OCI-LY7 (cell line): ENCODE results near the gene MIEN1. TPM values are rescaled to one million over a fixed set of nuclear protein-coding genes. Genes with fewer than 3 reads are reported as not detected.

Source experiments
- BruUV-seq: library from RNA; stranded (reverse); fragments of 400-500 nt; replicated peaks from 2 replicates; lab custom pipeline; 2021; lab: Mats Ljungman, UMichigan
- CTCF ChIA-PET: fragments of 300-600 bp; sonication (Branson Sonifier 250); formaldehyde crosslinking; loops from one replicate; lab custom pipeline; 2022; ENCODE audit warnings: antibody characterized with exemption; ENCODE audit not compliant: unreplicated experiment; lab: Charles Lee
- POLR2A ChIA-PET: fragments of 300-600 bp; sonication (Branson Sonifier 250); formaldehyde crosslinking; loops from one replicate; lab custom pipeline; 2022; ENCODE audit warnings: antibody characterized with exemption; lab: Charles Lee
- DNase-seq: peaks from one replicate; pipeline ENCODE4 v3.0.0-alpha.2; 2015; ENCODE audit warnings: low spot score
- H2AFZ ChIP-seq: fragments of 200-600 bp; sonication (generic), shearing (Covaris generic); 2 replicates; pipeline ENCODE4 v1.6.1; 2014; ENCODE audit warnings: mild to moderate bottlenecking, antibody characterized with exemption, low read length, moderate library complexity
- H3K27ac ChIP-seq: fragments of 200-600 bp; sonication (generic); 2 replicates; pipeline ENCODE4 v1.5.1; 2014; ENCODE audit warnings: mixed run types, low read depth, mild to moderate bottlenecking, moderate library complexity, low read length, inconsistent platforms; ENCODE audit not compliant: poor library complexity, severe bottlenecking
- H3K36me3 ChIP-seq: fragments of 200-600 bp; sonication (generic); 2 replicates; pipeline ENCODE4 v1.6.1; 2014; ENCODE audit warnings: mild to moderate bottlenecking, antibody characterized with exemption, low read length, moderate library complexity, mixed read lengths; ENCODE audit not compliant: insufficient read depth
- H3K4me1 ChIP-seq: fragments of 200-600 bp; sonication (generic); 2 replicates; pipeline ENCODE4 v1.5.1; 2014; ENCODE audit warnings: mild to moderate bottlenecking, low read length; ENCODE audit not compliant: insufficient read depth, poor library complexity, severe bottlenecking
- H3K4me2 ChIP-seq: fragments of 200-600 bp; sonication (generic); 2 replicates; pipeline ENCODE4 v1.6.1; 2014; ENCODE audit warnings: mild to moderate bottlenecking, low read length
- H3K4me3 ChIP-seq: fragments of 200-600 bp; sonication (generic); 2 replicates; pipeline ENCODE4 v1.5.1; 2014; ENCODE audit warnings: mild to moderate bottlenecking, low read depth, low read length; ENCODE audit not compliant: poor library complexity, severe bottlenecking
- H3K79me2 ChIP-seq: fragments of 200-600 bp; sonication (generic); 2 replicates; pipeline ENCODE4 v1.6.1; 2016; ENCODE audit warnings: low read depth, mild to moderate bottlenecking, low read length, moderate library complexity, mixed read lengths; ENCODE audit not compliant: insufficient read depth
- H3K9me2 ChIP-seq: fragments of 200-600 bp; sonication (generic); 2 replicates; pipeline ENCODE4 v1.6.1; 2016; ENCODE audit warnings: mild to moderate bottlenecking, low read length, mixed read lengths; ENCODE audit not compliant: insufficient read depth
- H3K9me3 ChIP-seq: fragments of 200-600 bp; sonication (generic); 2 replicates; pipeline ENCODE4 v1.6.1; 2014; ENCODE audit warnings: mild to moderate bottlenecking, mixed run types, low read length, mixed read lengths
- H4K20me1 ChIP-seq: fragments of 200-600 bp; sonication (generic); 2 replicates; pipeline ENCODE4 v1.6.1; 2014; ENCODE audit warnings: mild to moderate bottlenecking, antibody characterized with exemption, low read length, moderate library complexity, mixed read lengths; ENCODE audit not compliant: insufficient read depth
- CTCF ChIP-seq: fragments of 200-600 bp; sonication (generic); conservative IDR thresholded peaks from 2 replicates; pipeline ENCODE4 v1.5.1; 2014; ENCODE audit warnings: mild to moderate bottlenecking, antibody characterized with exemption, low read length, moderate library complexity, mixed read lengths
- EZH2phosphoT487 ChIP-seq: fragments of 200-600 bp; sonication (generic); IDR thresholded peaks from 2 replicates; pipeline ENCODE4 v1.6.1; 2018; ENCODE audit warnings: low read depth, borderline replicate concordance, mild to moderate bottlenecking, mixed run types, antibody characterized with exemption, low read length, moderate library complexity, mixed read lengths
- intact Hi-C: fragments of 100-400 bp; cut with micrococcal nuclease; formaldehyde crosslinking; loops from one replicate; pipeline ENCODE4 v1.10.0; 2022; ENCODE audit not compliant: unreplicated experiment
- total RNA-seq, 2 experiments: library from RNA; depleted of rRNA in 1 of 2; stranded (reverse); fragments of >200 nt in 1 of 2; shearing (Covaris generic) in 1 of 2; gene quantifications; 2 replicates each; pipeline ENCODE4 v1.2.3, GENCODE V29; 2014 to 2022

MIEN1 gene
- total RNA-seq, 2 experiments from 2014 or later, result 55.4 to 89.9 TPM

DNA sequence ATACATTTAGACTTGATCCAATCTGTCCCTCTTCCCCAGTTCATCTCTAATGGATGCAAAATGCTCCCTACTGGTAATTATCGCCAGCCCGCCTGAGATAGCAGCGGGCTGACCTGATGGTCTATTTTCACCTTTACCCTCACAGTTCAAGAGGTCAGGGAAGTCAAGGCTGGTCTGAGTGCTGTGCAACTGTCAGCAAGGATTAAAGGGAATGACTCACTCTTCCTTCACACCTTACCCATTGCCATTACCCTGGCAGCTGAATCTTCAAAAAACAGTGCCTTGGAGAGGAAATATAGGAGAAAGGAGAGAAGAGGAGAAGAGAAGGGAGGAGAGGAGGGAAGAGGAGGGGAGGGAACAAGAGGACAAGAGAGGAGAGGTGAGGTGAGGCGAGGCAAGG lies 43.7 kb upstream of the MIEN1 start:
- H3K4me1 ChIP-seq, result peaks cover 91% of the 10 kb centered on the region
- H3K27ac ChIP-seq, result peak overlapping the region; percentile 94
- no peaks in the 10 kb centered on the region for H3K9me2 ChIP-seq
- ChIA-PET CTCF (no interaction called here), POLR2A (no interaction called here)
- no peaks in the 10 kb centered on the region for H4K20me1 ChIP-seq
- H3K4me2 ChIP-seq, result peak overlapping the region; percentile 88
- TF ChIP-seq EZH2phosphoT487 (no peak), CTCF (no peak)
- H3K79me2 ChIP-seq, result peaks cover 98% of the 10 kb centered on the region
- BruUV-seq, result no TSS peak
- H2AFZ ChIP-seq, result no peak overlapping the region
- peaks cover 85% of the 10 kb centered on the region for H3K36me3 ChIP-seq
- intact Hi-C loops, result no loop called here
- no peak for DNase-seq
- H3K9me3 ChIP-seq, result no peaks in the 10 kb centered on the region
- H3K4me3 ChIP-seq, result peak overlapping the region; percentile 74

DNA sequence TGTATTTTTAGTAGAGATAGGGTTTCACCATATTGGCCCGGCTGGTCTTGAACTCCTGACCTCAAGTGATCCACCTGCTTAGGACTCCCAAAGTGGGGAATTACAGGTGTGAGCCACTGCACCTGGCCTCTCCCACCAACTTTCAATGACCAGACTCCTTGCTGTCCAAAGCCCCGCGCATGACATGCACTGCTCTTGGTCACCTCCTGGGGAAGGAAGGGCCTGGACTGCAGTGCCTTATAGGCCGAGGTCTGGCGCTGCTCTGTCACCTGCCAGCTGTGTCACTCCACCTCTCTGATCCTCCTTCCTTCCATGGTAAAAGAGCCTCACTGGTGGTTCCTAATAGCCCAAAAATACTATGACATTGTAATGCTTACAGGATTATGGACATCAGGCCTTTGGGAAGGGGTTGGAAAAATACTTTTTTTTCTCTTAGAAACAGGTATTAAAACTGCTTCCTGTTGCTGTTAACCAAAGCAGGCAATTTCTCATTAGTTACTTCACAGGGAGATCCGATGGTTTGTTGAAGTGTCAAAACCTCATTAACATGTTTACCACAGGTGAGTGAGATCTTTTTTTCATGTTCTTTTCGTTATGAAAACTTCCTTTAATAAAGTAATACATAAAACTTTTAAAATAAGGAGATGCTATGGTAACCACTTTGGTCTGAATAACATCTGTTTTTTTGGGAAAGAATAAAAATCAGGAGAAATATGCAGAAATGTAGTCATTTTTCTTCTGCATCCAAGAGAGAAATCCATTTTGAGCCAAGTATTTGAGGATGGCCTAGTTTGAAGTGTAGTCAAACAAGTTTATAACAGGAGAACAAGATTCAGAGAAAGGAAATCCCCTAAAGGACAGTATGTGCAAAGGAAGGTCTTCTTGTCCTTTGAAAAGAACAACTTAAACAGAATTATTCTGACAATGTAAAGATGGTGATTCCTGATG lies 42.9 kb upstream of the MIEN1 start:
- TF ChIP-seq CTCF, result no peak
- no peak for TF ChIP-seq EZH2phosphoT487
- no TSS peak for BruUV-seq
- peaks cover 88% of the 10 kb centered on the region for H3K36me3 ChIP-seq
- no peak for DNase-seq
- peak overlapping the region; percentile 88 for H3K4me2 ChIP-seq
- peak overlapping the region; percentile 74 for H3K4me3 ChIP-seq
- peak overlapping the region; percentile 94 for H3K27ac ChIP-seq
- intact Hi-C loops, result no loop called here
- H4K20me1 ChIP-seq, result no peaks in the 10 kb centered on the region
- peaks cover 98% of the 10 kb centered on the region for H3K79me2 ChIP-seq
- no peak overlapping the region for H2AFZ ChIP-seq
- POLR2A ChIA-PET, result interaction anchor here (0.6 to 0.8 kb wide), 3 partner anchors 18 to 89 kb away, joined by 3 to 9 read pairs (median 4); no protein-coding TSS in a partner anchor
- CTCF ChIA-PET, result no interaction called here
- H3K9me2 ChIP-seq, result no peaks in the 10 kb centered on the region
- H3K4me1 ChIP-seq, result peaks cover 91% of the 10 kb centered on the region
- H3K9me3 ChIP-seq, result no peaks in the 10 kb centered on the region
